Activated B cell treated with CpG ODN at 0.5 μM for 24 hours (primary cell): ENCODE results near the gene UQCRQ. TPM values are rescaled to one million over a fixed set of nuclear protein-coding genes. Genes with fewer than 3 reads are reported as not detected.

Source experiments
- ATAC-seq: fragments of 200-7000 bp; cut with Tn5 transposase; one replicate; pipeline ENCODE4 v1.10.0; 2021; ENCODE audit warnings: low read depth, mild to moderate bottlenecking, moderate library complexity
- CTCF ChIA-PET: fragments of 350-600 bp; sonication (Branson Sonifier 250); formaldehyde crosslinking; loops from one replicate; lab custom pipeline; 2021; ENCODE audit warnings: antibody characterized with exemption; lab: Charles Lee
- POLR2A ChIA-PET: fragments of 350-600 bp; sonication (Branson Sonifier 250); formaldehyde crosslinking; loops from one replicate; lab custom pipeline; 2021; ENCODE audit warnings: antibody characterized with exemption; lab: Charles Lee
- DNase-seq: peaks from one replicate; pipeline ENCODE4 v3.0.0; 2022
- H3K27ac Mint-ChIP-seq: one replicate; pipeline ENCODE4 v1.8.0; 2020; ENCODE audit warnings: mixed read lengths
- H3K27me3 Mint-ChIP-seq: one replicate; pipeline ENCODE4 v1.8.0; 2021; ENCODE audit warnings: mixed read lengths
- H3K36me3 Mint-ChIP-seq: one replicate; pipeline ENCODE4 v1.8.0; 2021; ENCODE audit warnings: low read depth, mixed read lengths
- H3K4me1 Mint-ChIP-seq: one replicate; pipeline ENCODE4 v1.8.0; 2021; ENCODE audit warnings: mixed read lengths
- H3K4me3 Mint-ChIP-seq: one replicate; pipeline ENCODE4 v1.8.0; 2020; ENCODE audit warnings: mild to moderate bottlenecking, mixed read lengths
- H3K9me3 Mint-ChIP-seq: one replicate; pipeline ENCODE4 v1.8.0; 2020; ENCODE audit warnings: mixed read lengths
- CTCF ChIP-seq: fragments of 200-600 bp; IDR thresholded peaks from one replicate; pipeline ENCODE4 v1.8.0; 2022; ENCODE audit warnings: antibody characterized with exemption, mild to moderate bottlenecking
- intact Hi-C: fragments of 100-400 bp; cut with micrococcal nuclease; formaldehyde crosslinking; loops from one replicate; pipeline ENCODE4 v1.15.1; 2024
- total RNA-seq: library from RNA; stranded (reverse); gene quantifications from 2 replicates; pipeline ENCODE4 v1.2.3, GENCODE V29; 2022

The UQCRQ gene
- total RNA-seq, 1 donor from 2014 or later: 197 TPM

- DNase-seq (no peak), ATAC-seq (no peak)
- no peak for TF ChIP-seq CTCF
- Mint-ChIP-seq H3K27ac (no peak overlapping the region), H3K9me3 (no peaks in the 10 kb centered on the region), H3K4me1 (peaks cover 12% of the 10 kb centered on the region), H3K27me3 (peaks cover 27% of the 10 kb centered on the region), H3K36me3 (no peaks in the 10 kb centered on the region), H3K4me3 (no peak overlapping the region)
- ChIA-PET CTCF (interaction anchor here (1.2 to 3.6 kb wide), 8 partner anchors 14 to 583 kb away, joined by 3 to 31 read pairs (median 8); partner anchors contain the start of gene IRF1), POLR2A (no interaction called here)
- intact Hi-C loops: loop anchor here (2.0 kb wide), 2 partner anchors 75 to 321 kb away; partner anchors contain the start of gene CCNI2
These were observed 45.1 kb upstream of the UQCRQ start for GRCh38 chr5:132821350-132821749.

GRCh38 chr5:132821791-132822190, 44.7 kb upstream of the UQCRQ start:
- DNase-seq (no peak), ATAC-seq (no peak)
- TF ChIP-seq CTCF: no peak
- intact Hi-C loops: loop anchor here (2.0 kb wide), 2 partner anchors 75 to 321 kb away; partner anchors contain the start of gene CCNI2
- Mint-ChIP-seq H3K4me3 (no peak overlapping the region), H3K27ac (no peak overlapping the region), H3K9me3 (no peaks in the 10 kb centered on the region), H3K27me3 (peaks cover 31% of the 10 kb centered on the region), H3K4me1 (peaks cover 12% of the 10 kb centered on the region), H3K36me3 (no peaks in the 10 kb centered on the region)
- ChIA-PET POLR2A (no interaction called here), CTCF (interaction anchor here (2.1 to 3.6 kb wide), 3 partner anchors 13 to 435 kb away, joined by 6 to 31 read pairs (median 9); partner anchors contain the start of gene IRF1)

GRCh38 chr5:132822650-132823480, 43.6 kb upstream of the UQCRQ start:
- Mint-ChIP-seq H3K4me3 (no peak overlapping the region), H3K27me3 (peaks cover 40% of the 10 kb centered on the region), H3K4me1 (peaks cover 12% of the 10 kb centered on the region), H3K9me3 (no peaks in the 10 kb centered on the region), H3K27ac (no peak overlapping the region), H3K36me3 (no peaks in the 10 kb centered on the region)
- TF ChIP-seq CTCF: no peak
- no peak for ATAC-seq
- ChIA-PET CTCF (no interaction called here), POLR2A (no interaction called here)
- intact Hi-C loops: no loop called here
- DNase-seq: no peak

GRCh38 chr5:132823481-132824050, 42.9 kb upstream of the UQCRQ start:
- Mint-ChIP-seq H3K9me3 (no peaks in the 10 kb centered on the region), H3K4me1 (peaks cover 12% of the 10 kb centered on the region), H3K36me3 (no peaks in the 10 kb centered on the region), H3K4me3 (no peak overlapping the region), H3K27me3 (peaks cover 44% of the 10 kb centered on the region), H3K27ac (peak overlapping the region; percentile 41)
- CTCF ChIA-PET: no interaction called here
- TF ChIP-seq CTCF: no peak
- POLR2A ChIA-PET: interaction anchor here (0.6 kb wide), 1 partner anchor 34 kb away, joined by 5 read pairs; no protein-coding TSS in a partner anchor
- no peak for ATAC-seq
- no peak for DNase-seq
- intact Hi-C loops: no loop called here

- peaks cover 43% of the 10 kb centered on the region for H3K27me3 Mint-ChIP-seq
- ChIA-PET CTCF (no interaction called here), POLR2A (interaction anchor here (0.6 kb wide), 1 partner anchor 34 kb away, joined by 5 read pairs; no protein-coding TSS in a partner anchor)
- H3K27ac Mint-ChIP-seq: no peak overlapping the region
- no peak overlapping the region for H3K4me3 Mint-ChIP-seq
- H3K36me3 Mint-ChIP-seq: no peaks in the 10 kb centered on the region
- no peak for TF ChIP-seq CTCF
- intact Hi-C loops: no loop called here
- no peaks in the 10 kb centered on the region for H3K9me3 Mint-ChIP-seq
- DNase-seq (no peak), ATAC-seq (no peak)
- H3K4me1 Mint-ChIP-seq: peaks cover 14% of the 10 kb centered on the region
These were observed 42.0 kb upstream of the UQCRQ start for GRCh38 chr5:132824426-132824825.
